HUES64 (cell line): Measurements from ENCODE around the gene NUDT22.

Source experiments
- H3K27ac ChIP-seq: 2 replicates; pipeline ENCODE4 v1.7.0; 2013; ENCODE audit warnings: low read depth, low read length, inconsistent platforms
- H3K27me3 ChIP-seq: 2 replicates; pipeline ENCODE4 v1.6.1; 2013; ENCODE audit warnings: mild to moderate bottlenecking, low read length; ENCODE audit not compliant: insufficient read depth
- H3K36me3 ChIP-seq: 2 replicates; pipeline ENCODE4 v1.6.1; 2013; ENCODE audit warnings: mild to moderate bottlenecking, low read length; ENCODE audit not compliant: insufficient read depth
- H3K4me1 ChIP-seq: 2 replicates; pipeline ENCODE4 v1.6.1; 2013; ENCODE audit warnings: mild to moderate bottlenecking, low read length, moderate library complexity; ENCODE audit not compliant: insufficient read depth
- H3K4me3 ChIP-seq: 2 replicates; pipeline ENCODE4 v1.5.1; 2013; ENCODE audit warnings: mild to moderate bottlenecking, low read length, moderate library complexity
- H3K9ac ChIP-seq: 2 replicates; pipeline ENCODE4 v1.6.1; 2013; ENCODE audit warnings: mild to moderate bottlenecking, low read depth, low read length
- H3K9me3 ChIP-seq: 2 replicates; pipeline ENCODE4 v1.6.1; 2013; ENCODE audit warnings: low read depth, low read length; ENCODE audit not compliant: insufficient read depth
- WGBS: fragments of 150-250, 120-280 bp; methylation state at CpG from one replicate; pipeline ENCODE4 v1.1.7; 2013; ENCODE audit warnings: missing lambda C conversion rate; 5-methylcytosine and 5-hydroxymethylcytosine counted together

The NUDT22 gene

DNA sequence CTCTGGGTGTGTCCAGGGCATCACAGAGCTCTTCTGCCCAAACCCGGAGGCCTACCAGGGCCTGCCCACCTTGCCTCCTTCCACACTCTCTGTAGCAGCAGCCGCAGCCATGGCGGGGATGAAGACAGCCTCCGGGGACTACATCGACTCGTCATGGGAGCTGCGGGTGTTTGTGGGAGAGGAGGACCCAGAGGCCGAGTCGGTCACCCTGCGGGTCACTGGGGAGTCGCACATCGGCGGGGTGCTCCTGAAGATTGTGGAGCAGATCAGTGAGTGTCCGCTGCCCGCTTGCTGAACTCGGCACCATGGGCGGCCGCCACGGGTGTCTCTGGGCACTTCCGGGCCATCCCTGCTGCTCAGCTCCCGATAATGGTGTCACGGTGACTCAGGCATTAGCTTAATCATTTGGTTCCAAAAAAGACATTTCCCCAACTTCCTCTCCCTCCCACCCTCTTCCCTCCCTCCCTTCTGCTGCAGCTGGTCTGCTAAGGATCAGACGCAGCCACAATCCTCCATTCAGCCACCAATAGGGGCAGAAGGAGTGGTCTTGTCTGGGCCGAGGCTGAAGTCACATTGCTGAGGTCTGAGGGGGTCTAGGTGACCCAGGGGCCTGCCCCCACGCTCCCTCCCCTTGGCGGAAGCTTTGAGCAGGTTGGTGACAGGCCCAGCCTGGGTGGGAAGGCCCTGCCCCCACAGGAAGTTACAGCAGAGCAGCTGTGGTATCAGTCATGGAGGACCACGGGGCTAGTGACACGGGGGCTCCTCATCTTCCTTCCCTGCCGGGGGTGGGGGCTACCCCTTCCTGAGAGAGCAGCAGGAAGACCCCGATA is 18.6 kb upstream of the NUDT22 start:
- H3K9ac ChIP-seq, result no peak overlapping the region
- H3K27me3 ChIP-seq, result no peaks in the 10 kb centered on the region
- peak overlapping the region; percentile 33; the same call in 1 of the 2 replicates for H3K27ac ChIP-seq
- 85% methylated on average over 30 of the region's 30 CpGs for WGBS
- H3K4me1 ChIP-seq, result no peaks in the 10 kb centered on the region
- H3K9me3 ChIP-seq, result no peaks in the 10 kb centered on the region
- H3K36me3 ChIP-seq, result peaks cover 57% of the 10 kb centered on the region
- H3K4me3 ChIP-seq, result no peak overlapping the region

DNA sequence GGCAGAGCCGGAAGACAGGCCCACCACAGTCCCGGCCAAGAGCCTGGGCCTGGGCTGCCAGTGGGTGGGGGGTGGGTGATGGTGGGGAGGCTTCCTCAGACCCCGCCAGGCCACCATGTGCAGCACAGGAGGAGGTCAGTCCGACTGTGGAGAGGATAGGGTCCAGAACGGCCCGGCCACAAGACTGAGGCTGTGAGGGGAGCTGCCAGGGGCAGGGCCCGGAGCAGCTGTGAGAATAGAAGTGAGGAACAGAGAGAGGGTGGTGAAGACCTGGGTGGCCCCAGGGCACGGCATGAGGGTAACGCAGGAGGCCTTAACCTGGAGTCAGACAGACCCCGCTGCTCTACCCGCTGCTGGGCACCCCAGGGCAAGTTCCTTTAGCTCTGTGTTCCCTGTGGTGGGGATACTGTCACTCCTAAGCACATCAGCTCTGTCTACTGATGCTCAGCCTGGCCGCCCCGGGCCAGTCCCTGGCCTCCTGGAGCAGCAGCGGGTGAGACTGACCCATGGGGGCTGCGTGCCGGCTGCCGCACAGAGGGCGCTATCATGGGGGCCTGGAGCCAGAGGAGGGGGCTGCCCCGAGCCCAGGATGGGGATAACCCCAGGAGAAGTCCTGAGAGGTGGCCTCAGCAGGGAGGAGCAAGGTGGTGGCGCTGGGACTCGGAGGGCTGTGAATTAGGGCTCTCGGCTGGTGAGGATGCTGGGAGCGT is 17.8 kb upstream of the NUDT22 start:
- no peak overlapping the region for H3K9ac ChIP-seq
- no peak overlapping the region for H3K4me3 ChIP-seq
- peaks cover 49% of the 10 kb centered on the region for H3K36me3 ChIP-seq
- no peaks in the 10 kb centered on the region for H3K27me3 ChIP-seq
- no peak overlapping the region for H3K27ac ChIP-seq
- no peaks in the 10 kb centered on the region for H3K9me3 ChIP-seq
- H3K4me1 ChIP-seq, result no peaks in the 10 kb centered on the region
- 94% methylated on average over 23 of the region's 23 CpGs for WGBS

DNA sequence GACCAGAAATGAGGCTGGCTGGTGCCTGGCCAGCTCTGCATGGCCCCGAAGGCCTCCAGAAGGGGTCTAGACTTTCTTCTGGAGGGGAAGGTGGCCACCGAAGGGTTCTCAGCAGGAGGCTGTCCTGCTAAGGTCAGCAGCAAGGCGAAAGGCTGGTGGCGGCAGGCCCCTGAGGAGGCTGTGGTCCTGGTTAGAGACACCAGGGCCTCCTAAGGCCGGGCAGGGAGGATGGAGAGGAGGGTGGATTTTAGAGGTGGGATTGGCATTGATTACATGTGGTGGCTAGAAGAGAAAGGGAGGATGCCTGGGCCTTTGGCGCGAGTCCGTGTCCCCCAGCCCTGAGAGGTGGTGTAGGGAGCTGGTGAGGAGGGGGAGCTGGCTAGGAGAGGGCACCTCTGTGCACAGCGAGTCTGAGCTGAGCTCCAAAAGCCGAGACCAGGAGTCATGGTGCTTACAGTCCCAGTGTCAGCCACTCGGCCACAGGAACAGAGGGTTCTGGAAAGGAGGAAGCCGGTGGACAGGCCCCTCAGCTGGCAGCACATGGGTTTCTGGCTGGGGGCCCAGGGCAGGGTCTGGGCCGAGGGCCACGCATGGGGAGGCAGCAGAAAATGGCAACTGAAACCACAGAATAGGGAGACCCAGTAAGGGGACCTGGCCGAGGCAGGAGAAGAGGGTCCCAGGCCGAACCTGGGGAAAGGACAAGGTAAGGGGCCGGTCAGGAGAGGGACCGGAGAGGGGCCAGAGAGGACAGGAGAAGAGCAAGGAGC is 17.1 kb upstream of the NUDT22 start:
- Histone ChIP-seq H3K9ac (no peak overlapping the region), H3K27ac (no peak overlapping the region; the same call in 1 of the 2 replicates), H3K36me3 (peaks cover 42% of the 10 kb centered on the region), H3K4me3 (no peak overlapping the region), H3K4me1 (no peaks in the 10 kb centered on the region), H3K27me3 (no peaks in the 10 kb centered on the region), H3K9me3 (no peaks in the 10 kb centered on the region)
- 90% methylated on average over 18 of the region's 18 CpGs for WGBS

DNA sequence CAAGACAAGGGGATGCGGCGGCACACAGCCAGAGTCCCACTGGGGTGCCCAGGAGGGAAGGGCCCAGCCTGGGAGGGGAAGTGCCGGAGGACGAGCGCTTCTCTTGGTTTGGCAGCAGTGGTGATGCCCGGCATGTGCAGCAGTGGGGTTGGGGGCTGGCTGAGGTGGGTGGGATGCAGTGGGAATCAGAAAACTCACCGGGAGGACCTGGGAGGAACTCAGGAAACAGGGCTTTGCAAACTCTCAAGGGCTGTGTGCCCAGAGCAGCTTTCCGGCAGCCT is 16.6 kb upstream of the NUDT22 start:
- Histone ChIP-seq H3K27ac (no peak overlapping the region), H3K9me3 (no peaks in the 10 kb centered on the region), H3K4me3 (no peak overlapping the region), H3K4me1 (no peaks in the 10 kb centered on the region), H3K9ac (no peak overlapping the region), H3K36me3 (peaks cover 36% of the 10 kb centered on the region), H3K27me3 (no peaks in the 10 kb centered on the region)
- 87% methylated on average over 8 of the region's 8 CpGs for WGBS

DNA sequence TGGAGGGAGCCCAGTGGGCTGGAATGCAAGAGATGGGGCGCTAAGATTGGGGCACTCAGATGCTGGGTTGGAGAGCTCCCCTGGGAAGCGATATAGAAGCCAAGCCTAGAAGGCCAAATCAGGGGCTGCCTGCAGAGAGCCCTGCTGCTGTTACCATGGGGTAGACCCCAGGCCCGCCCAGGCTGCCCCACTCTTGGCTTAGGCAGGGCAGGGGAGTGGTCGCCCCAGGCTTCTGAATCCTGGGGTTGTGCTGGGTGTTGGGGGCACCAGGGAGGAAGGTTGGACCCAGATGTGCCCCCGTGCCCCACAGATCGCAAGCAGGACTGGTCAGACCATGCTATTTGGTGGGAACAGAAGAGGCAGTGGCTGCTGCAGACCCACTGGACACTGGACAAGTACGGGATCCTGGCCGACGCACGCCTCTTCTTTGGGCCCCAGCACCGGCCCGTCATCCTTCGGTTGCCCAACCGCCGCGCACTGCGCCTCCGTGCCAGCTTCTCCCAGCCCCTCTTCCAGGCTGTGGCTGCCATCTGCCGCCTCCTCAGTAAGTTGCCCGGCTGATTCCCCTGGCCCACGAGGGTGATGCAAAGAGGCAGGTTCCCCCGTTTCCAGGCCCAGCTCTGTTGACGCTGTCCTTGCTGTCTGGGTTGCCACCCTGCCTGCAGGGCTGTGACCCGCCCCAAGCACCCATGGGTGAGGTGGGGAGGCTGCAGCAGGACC is 15.6 kb upstream of the NUDT22 start:
- WGBS, result 95% methylated on average over 24 of the region's 24 CpGs
- H3K27ac ChIP-seq, result no peak overlapping the region
- no peak overlapping the region for H3K4me3 ChIP-seq
- no peaks in the 10 kb centered on the region for H3K4me1 ChIP-seq
- H3K9me3 ChIP-seq, result no peaks in the 10 kb centered on the region
- no peaks in the 10 kb centered on the region for H3K27me3 ChIP-seq
- no peak overlapping the region for H3K9ac ChIP-seq
- peaks cover 29% of the 10 kb centered on the region for H3K36me3 ChIP-seq

- Histone ChIP-seq H3K36me3 (peaks cover 20% of the 10 kb centered on the region), H3K4me1 (no peaks in the 10 kb centered on the region), H3K27me3 (no peaks in the 10 kb centered on the region), H3K27ac (no peak overlapping the region), H3K4me3 (no peak overlapping the region), H3K9ac (no peak overlapping the region), H3K9me3 (no peaks in the 10 kb centered on the region)
- 93% methylated on average over 30 of the region's 30 CpGs for WGBS
Measured at GRCh38 chr11:64211181-64211872, 14.7 kb upstream of the NUDT22 start.

GRCh38 chr11:64216879-64217278 is 9.2 kb upstream of the NUDT22 start:
- Histone ChIP-seq H3K9me3 (no peaks in the 10 kb centered on the region), H3K36me3 (peaks cover 14% of the 10 kb centered on the region), H3K9ac (no peak overlapping the region), H3K27me3 (no peaks in the 10 kb centered on the region), H3K4me3 (no peak overlapping the region), H3K27ac (no peak overlapping the region), H3K4me1 (no peaks in the 10 kb centered on the region)
- 92% methylated on average over 6 of the region's 6 CpGs for WGBS

DNA sequence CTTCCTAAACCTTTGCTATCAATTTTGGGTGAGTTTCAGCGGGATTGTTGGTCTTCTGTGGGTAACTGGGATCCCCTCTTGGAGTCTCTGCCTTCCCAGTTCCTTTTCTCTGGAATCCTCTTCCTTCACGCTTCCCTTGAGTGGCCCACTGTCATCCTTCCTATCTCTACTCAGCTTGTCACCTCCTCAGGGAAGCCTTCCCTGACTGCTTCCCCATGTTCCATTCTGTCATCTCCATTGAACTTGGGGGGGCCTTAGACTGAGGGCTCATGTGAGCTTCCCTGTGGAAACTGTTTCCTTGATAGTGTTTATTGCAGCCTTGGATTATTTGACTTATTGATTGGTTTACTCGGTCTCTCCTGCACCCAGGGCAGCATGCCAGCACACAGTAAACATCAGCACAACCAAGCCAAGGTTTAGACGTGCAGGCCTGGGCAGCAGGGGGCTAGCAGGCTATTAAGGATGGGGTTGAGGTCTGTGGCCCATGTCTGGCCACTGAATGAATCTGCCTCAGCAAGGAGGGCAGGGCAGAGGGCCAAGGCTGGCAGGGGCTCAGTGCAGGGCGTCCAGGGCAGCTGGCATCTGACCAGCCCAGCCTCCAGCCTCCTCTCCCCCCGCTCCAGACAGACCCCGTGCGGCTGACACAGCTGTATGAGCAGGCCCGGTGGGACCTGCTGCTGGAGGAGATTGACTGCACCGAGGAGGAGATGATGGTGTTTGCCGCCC is 7.3 kb upstream of the NUDT22 start:
- WGBS, result 95% methylated on average over 11 of the region's 11 CpGs
- H3K36me3 ChIP-seq, result peaks cover 15% of the 10 kb centered on the region
- no peaks in the 10 kb centered on the region for H3K27me3 ChIP-seq
- no peaks in the 10 kb centered on the region for H3K4me1 ChIP-seq
- no peak overlapping the region for H3K27ac ChIP-seq
- no peaks in the 10 kb centered on the region for H3K9me3 ChIP-seq
- H3K9ac ChIP-seq, result no peak overlapping the region
- no peak overlapping the region for H3K4me3 ChIP-seq

DNA sequence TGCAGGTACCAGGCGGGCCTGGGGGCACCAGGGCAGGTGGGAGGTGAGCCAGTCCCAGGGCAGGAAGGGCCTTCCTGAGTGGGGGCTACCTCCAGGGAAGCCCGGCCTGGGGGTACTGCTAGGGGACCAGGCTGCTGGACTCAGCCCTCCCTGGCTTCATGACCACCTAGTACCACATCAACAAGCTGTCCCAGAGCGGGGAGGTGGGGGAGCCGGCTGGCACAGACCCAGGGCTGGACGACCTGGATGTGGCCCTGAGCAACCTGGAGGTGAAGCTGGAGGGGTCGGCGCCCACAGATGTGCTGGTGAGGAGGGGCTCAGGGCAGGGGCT is 6.8 kb upstream of the NUDT22 start:
- Histone ChIP-seq H3K4me3 (no peak overlapping the region), H3K27me3 (no peaks in the 10 kb centered on the region), H3K9ac (no peak overlapping the region), H3K9me3 (no peaks in the 10 kb centered on the region), H3K4me1 (no peaks in the 10 kb centered on the region), H3K36me3 (peaks cover 18% of the 10 kb centered on the region), H3K27ac (no peak overlapping the region)
- 96% methylated on average over 7 of the region's 7 CpGs for WGBS

- no peak overlapping the region for H3K27ac ChIP-seq
- peaks cover 18% of the 10 kb centered on the region for H3K36me3 ChIP-seq
- no peak overlapping the region for H3K4me3 ChIP-seq
- no peaks in the 10 kb centered on the region for H3K27me3 ChIP-seq
- H3K4me1 ChIP-seq, result no peaks in the 10 kb centered on the region
- 92% methylated on average over 9 of the region's 10 CpGs for whole genome bisulfite sequencing
- no peaks in the 10 kb centered on the region for H3K9me3 ChIP-seq
- no peak overlapping the region for H3K9ac ChIP-seq
Measured at GRCh38 chr11:64219755-64220154, 6.3 kb upstream of the NUDT22 start.
